Progenitor cell of endocrine pancreas (in vitro differentiated cells): Measurements from ENCODE around the gene MTREX. TPM values are rescaled to one million over a fixed set of nuclear protein-coding genes. Genes with fewer than 3 reads are reported as not detected.

Experiments used
- DNase-seq: peaks from one replicate; pipeline ENCODE4 v3.0.0; 2021; ENCODE audit warnings: low spot score; ENCODE audit not compliant: unreplicated experiment
- H3K27ac Mint-ChIP-seq: 2 replicates; pipeline ENCODE4 v1.8.0; 2021; ENCODE audit warnings: mild to moderate bottlenecking, moderate library complexity, mixed read lengths
- H3K27me3 Mint-ChIP-seq: 2 replicates; pipeline ENCODE4 v1.8.0; 2021; ENCODE audit warnings: mixed read lengths
- H3K36me3 Mint-ChIP-seq: 2 replicates; pipeline ENCODE4 v1.8.0; 2022; ENCODE audit warnings: mixed read lengths; ENCODE audit not compliant: insufficient read depth
- H3K4me1 Mint-ChIP-seq: 2 replicates; pipeline ENCODE4 v1.8.0; 2021; ENCODE audit warnings: low read depth, mixed read lengths
- H3K4me3 Mint-ChIP-seq: 2 replicates; pipeline ENCODE4 v1.8.0; 2021; ENCODE audit warnings: low read depth, mild to moderate bottlenecking, moderate library complexity, mixed read lengths
- H3K9me3 Mint-ChIP-seq: 2 replicates; pipeline ENCODE4 v1.8.0; 2021; ENCODE audit warnings: low read depth, mixed read lengths
- total RNA-seq: library from RNA; stranded (reverse); gene quantifications from 2 replicates; pipeline ENCODE4 v1.2.1, GENCODE V29; 2021
- TF ChIP-seq, protein P1 (sequence below): fragments of 200-600 bp; sonication (generic); IDR thresholded peaks from one replicate; pipeline ENCODE4 v1.5.0; 2021; ENCODE audit warnings: antibody characterized with exemption, mild to moderate bottlenecking; ENCODE audit not compliant: unreplicated experiment

Gene MTREX
- total RNA-seq, 1 donor from 2014 or later = 75.5 TPM

DNA sequence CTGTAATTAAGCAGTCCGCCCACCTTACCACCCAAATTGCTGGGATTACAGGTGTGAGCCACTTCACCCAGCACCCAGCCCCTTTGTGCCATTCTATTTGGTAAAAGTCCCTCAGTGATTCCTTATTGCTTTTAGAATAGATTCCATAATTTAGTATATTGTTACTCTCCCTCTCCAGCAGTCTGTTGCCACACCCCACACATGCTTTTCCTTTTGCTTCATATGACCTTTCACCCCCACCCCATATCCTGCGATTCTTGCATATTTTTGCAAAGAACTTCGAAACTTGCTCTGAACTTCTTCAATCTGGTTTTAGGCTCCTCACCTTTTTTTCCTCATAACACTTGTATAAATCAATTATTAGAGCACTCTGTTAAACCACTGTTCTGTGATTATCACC lies 100.2 kb downstream of the MTREX start:
- Mint-ChIP-seq H3K4me3 (no peak overlapping the region), H3K27me3 (no peaks in the 10 kb centered on the region), H3K9me3 (no peaks in the 10 kb centered on the region), H3K27ac (no peak overlapping the region), H3K4me1 (no peaks in the 10 kb centered on the region), H3K36me3 (peaks cover 14% of the 10 kb centered on the region)
- DNase-seq = no peak
- TF ChIP-seq, protein P1, sequence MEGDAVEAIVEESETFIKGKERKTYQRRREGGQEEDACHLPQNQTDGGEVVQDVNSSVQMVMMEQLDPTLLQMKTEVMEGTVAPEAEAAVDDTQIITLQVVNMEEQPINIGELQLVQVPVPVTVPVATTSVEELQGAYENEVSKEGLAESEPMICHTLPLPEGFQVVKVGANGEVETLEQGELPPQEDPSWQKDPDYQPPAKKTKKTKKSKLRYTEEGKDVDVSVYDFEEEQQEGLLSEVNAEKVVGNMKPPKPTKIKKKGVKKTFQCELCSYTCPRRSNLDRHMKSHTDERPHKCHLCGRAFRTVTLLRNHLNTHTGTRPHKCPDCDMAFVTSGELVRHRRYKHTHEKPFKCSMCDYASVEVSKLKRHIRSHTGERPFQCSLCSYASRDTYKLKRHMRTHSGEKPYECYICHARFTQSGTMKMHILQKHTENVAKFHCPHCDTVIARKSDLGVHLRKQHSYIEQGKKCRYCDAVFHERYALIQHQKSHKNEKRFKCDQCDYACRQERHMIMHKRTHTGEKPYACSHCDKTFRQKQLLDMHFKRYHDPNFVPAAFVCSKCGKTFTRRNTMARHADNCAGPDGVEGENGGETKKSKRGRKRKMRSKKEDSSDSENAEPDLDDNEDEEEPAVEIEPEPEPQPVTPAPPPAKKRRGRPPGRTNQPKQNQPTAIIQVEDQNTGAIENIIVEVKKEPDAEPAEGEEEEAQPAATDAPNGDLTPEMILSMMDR = no peak

- Mint-ChIP-seq H3K36me3 (peaks cover 14% of the 10 kb centered on the region), H3K27me3 (no peaks in the 10 kb centered on the region), H3K27ac (no peak overlapping the region), H3K9me3 (no peaks in the 10 kb centered on the region), H3K4me1 (no peaks in the 10 kb centered on the region), H3K4me3 (no peak overlapping the region)
- no peak for DNase-seq
- TF ChIP-seq, protein P1 = no peak
Measured at GRCh38 chr5:55409775-55410174, 102.0 kb downstream of the MTREX start.

DNA sequence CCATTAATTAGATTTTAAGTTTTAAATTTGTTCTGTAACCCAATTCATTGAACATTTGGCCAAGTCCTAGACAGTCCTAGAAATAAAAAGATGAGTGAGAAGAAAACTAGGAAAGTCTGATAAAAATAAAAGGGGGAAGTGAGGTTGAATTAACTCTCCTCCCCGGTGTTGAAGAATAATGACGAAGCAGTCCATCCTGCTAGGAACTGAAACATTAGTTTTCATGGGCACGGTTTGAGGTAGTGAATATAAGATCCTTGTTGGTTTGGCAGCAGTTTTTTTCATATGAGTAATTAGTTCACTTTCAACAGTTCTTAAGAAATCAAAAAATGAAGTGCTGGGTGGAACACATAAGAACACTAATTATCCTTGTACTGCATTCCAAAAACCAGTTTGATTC lies 103.1 kb downstream of the MTREX start:
- TF ChIP-seq, protein P1 = no peak
- Mint-ChIP-seq H3K27me3 (no peaks in the 10 kb centered on the region), H3K27ac (no peak overlapping the region), H3K9me3 (no peaks in the 10 kb centered on the region), H3K36me3 (peaks cover 11% of the 10 kb centered on the region), H3K4me3 (no peak overlapping the region), H3K4me1 (peaks cover 4% of the 10 kb centered on the region)
- DNase-seq = no peak

DNA sequence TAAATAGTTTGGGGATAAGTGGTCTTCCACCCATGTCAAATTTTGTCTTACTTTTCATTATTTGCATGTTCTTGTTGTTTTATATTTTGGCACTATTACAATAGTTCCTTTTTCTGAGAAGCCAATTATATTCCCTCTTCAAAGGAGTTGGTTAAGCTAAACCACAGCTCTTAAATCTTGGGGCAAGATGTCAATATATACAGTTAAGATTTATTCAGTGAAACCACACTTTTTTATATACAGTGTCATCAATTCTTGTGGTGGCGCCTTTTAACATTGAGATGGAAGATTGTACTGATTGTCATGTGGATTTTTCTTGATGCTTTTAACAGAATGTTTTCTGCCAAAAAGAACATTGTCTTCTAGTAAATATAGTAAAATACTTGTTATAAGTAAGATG lies 104.1 kb downstream of the MTREX start:
- Mint-ChIP-seq H3K9me3 (no peaks in the 10 kb centered on the region), H3K4me1 (peaks cover 6% of the 10 kb centered on the region), H3K4me3 (no peak overlapping the region), H3K27ac (no peak overlapping the region), H3K36me3 (peaks cover 13% of the 10 kb centered on the region), H3K27me3 (no peaks in the 10 kb centered on the region)
- TF ChIP-seq, protein P1 = no peak
- no peak for DNase-seq

DNA sequence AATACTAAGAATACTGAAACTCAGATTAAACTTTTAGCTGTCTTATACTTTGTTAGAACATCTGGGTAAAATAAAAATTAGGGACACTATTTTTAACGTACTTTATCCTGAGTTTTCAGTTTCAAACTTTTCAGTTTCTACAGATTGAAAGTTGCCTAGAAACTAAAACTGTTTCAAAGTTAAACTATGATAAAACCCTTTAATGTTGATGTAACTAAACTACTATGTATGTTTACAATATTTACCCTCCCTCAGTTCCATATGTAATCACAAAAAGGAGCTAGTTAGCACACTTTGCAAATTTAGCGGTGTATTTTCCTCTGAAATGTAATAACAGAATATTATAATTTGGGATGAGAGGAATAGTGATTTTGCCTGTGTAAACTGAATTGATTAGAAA lies 105.9 kb downstream of the MTREX start:
- Mint-ChIP-seq H3K9me3 (no peaks in the 10 kb centered on the region), H3K27ac (no peak overlapping the region), H3K36me3 (peaks cover 13% of the 10 kb centered on the region), H3K4me1 (peaks cover 6% of the 10 kb centered on the region), H3K27me3 (no peaks in the 10 kb centered on the region), H3K4me3 (no peak overlapping the region)
- no peak for DNase-seq
- TF ChIP-seq, protein P1 = no peak
